Neural crest cell (in vitro differentiated cells): Measurements from ENCODE around the gene TPRX2. TPM values are rescaled to one million over a fixed set of nuclear protein-coding genes. Genes with fewer than 3 reads are reported as not detected.
"Not testable (repeated sequence)": the region's sequence is repeated elsewhere in the genome, so short reads cannot be mapped to it uniquely, and the experiment has no call there.

Source experiments
- DNase-seq: peaks from one replicate; pipeline ENCODE4 v3.0.0; 2021; ENCODE audit warnings: low read depth, mixed read lengths, low spot score
- H3K27ac Mint-ChIP-seq: one replicate; pipeline ENCODE4 v1.8.0; 2021; ENCODE audit warnings: mild to moderate bottlenecking, mixed read lengths; ENCODE audit not compliant: unreplicated experiment
- H3K27me3 Mint-ChIP-seq: 2 replicates; pipeline ENCODE4 v1.8.0; 2021; ENCODE audit warnings: low read depth, mild to moderate bottlenecking, mixed read lengths
- H3K36me3 Mint-ChIP-seq: 2 replicates; pipeline ENCODE4 v1.8.0; 2021; ENCODE audit warnings: low read depth, mild to moderate bottlenecking, mixed read lengths
- H3K4me1 Mint-ChIP-seq: 2 replicates; pipeline ENCODE4 v1.8.0; 2021; ENCODE audit warnings: mixed read lengths
- H3K4me3 Mint-ChIP-seq: one replicate; pipeline ENCODE4 v1.8.0; 2021; ENCODE audit warnings: mild to moderate bottlenecking, mixed read lengths
- H3K9me3 Mint-ChIP-seq: 2 replicates; pipeline ENCODE4 v1.8.0; 2021; ENCODE audit warnings: mixed read lengths
- total RNA-seq: library from RNA; stranded (reverse); gene quantifications from 2 replicates; pipeline ENCODE4 v1.2.1, GENCODE V29; 2021
- TF ChIP-seq, protein P1 (sequence below): fragments of 200-600 bp; sonication (generic); conservative IDR thresholded peaks from 2 replicates; pipeline ENCODE4 v1.5.0; 2021; ENCODE audit warnings: antibody characterized with exemption, mild to moderate bottlenecking

TPRX2 gene
- total RNA-seq, 1 donor from 2014 or later: not detected

DNA sequence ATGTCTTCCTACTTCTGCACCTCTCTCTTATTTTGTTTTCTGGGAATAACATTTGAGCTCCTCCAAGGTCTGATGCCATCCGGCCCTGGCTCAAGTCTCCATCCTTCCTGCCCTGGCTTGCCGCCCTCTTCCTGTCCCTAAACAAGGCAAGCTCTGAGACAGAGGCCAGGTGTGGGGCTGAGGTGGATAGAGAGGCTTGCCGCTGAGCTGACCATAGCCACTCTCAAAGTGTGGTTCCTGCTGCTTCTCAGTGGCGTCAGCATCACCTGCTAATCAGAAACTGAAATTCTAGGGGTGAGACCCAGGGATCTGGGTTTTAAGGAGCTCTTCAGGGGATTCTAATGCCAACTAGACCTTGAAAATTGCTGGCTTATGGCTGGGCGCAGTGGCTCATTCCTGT, 6.0 kb upstream of the TPRX2 start:
- H3K9me3 Mint-ChIP-seq: no peaks in the 10 kb centered on the region
- no peak overlapping the region for H3K4me3 Mint-ChIP-seq
- DNase-seq: no peak
- peaks cover 42% of the 10 kb centered on the region for H3K27me3 Mint-ChIP-seq
- H3K27ac Mint-ChIP-seq: no peak overlapping the region
- no peaks in the 10 kb centered on the region for H3K36me3 Mint-ChIP-seq
- TF ChIP-seq, protein P1, sequence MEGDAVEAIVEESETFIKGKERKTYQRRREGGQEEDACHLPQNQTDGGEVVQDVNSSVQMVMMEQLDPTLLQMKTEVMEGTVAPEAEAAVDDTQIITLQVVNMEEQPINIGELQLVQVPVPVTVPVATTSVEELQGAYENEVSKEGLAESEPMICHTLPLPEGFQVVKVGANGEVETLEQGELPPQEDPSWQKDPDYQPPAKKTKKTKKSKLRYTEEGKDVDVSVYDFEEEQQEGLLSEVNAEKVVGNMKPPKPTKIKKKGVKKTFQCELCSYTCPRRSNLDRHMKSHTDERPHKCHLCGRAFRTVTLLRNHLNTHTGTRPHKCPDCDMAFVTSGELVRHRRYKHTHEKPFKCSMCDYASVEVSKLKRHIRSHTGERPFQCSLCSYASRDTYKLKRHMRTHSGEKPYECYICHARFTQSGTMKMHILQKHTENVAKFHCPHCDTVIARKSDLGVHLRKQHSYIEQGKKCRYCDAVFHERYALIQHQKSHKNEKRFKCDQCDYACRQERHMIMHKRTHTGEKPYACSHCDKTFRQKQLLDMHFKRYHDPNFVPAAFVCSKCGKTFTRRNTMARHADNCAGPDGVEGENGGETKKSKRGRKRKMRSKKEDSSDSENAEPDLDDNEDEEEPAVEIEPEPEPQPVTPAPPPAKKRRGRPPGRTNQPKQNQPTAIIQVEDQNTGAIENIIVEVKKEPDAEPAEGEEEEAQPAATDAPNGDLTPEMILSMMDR: no peak
- H3K4me1 Mint-ChIP-seq: peaks cover 12% of the 10 kb centered on the region

DNA sequence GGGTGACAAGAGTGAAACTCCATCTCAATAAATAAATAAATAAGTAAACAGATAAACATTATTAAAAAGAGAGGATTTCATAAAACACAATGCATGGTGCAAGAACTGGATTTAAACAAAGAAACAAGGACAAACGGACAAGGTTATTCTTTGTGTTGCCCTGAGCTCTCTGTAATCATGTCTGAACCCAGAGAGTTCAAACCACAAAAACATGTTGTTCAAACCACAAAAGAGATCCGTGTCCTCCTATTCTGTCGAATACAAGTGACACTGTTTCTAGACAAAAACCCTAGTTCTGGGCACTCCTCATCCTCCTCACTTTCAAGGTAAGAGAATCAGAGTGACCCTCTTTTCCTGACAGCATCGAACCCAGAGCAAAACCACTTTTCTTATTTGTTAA, 4.6 kb upstream of the TPRX2 start:
- no peaks in the 10 kb centered on the region for H3K36me3 Mint-ChIP-seq

DNA sequence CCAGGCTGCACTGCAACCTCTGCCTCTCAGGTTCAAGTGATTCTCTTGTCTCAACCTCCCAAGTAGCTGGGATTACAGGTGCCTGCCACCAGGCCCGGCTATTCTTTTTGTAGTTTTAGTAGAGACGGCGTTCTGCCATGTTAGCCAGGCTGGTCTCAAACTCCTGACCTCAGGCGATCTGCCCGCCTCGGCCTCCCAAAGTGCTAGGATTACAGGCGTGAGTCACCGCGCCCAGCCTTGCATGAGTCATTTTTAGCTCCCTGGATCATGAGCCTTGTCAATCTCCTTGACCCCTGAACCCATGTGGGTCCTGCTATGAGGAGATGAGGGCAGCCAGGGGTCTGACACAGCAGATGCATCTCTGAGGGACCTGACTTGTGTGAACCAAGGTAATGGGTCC, 804 bp upstream of the TPRX2 start:
- not testable (repeated sequence) for H3K27ac Mint-ChIP-seq, H3K9me3 Mint-ChIP-seq, H3K36me3 Mint-ChIP-seq

More for the DNA sequence above, 4.6 kb upstream of the TPRX2 start:
- no peaks in the 10 kb centered on the region for H3K9me3 Mint-ChIP-seq
- no peak for DNase-seq
- TF ChIP-seq, protein P1: no peak
- peaks cover 6% of the 10 kb centered on the region for H3K4me1 Mint-ChIP-seq
- H3K27ac Mint-ChIP-seq: no peak overlapping the region
- H3K27me3 Mint-ChIP-seq: peaks cover 30% of the 10 kb centered on the region
- no peak overlapping the region for H3K4me3 Mint-ChIP-seq

DNA sequence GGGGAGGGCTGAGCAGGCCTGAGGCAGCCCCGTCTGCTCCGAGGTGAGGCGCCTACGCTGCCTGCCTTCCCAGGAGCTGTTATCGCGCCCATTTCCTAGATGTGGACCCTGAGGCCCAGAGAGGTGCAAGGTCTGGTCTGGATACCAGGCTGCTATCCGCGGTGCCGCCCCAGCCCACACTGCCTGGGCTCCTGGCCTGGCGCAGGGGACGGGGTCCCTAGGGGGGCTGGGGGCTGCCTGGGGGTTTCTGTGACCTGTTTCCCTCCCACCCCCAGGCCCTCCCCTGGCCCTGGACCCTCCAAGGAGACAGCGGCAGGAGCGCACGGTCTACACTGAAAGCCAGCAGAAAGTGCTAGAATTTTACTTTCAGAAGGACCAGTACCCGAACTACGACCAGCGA, 803 bp downstream of the TPRX2 start:
- not testable (repeated sequence) for H3K27ac Mint-ChIP-seq, DNase-seq, H3K27me3 Mint-ChIP-seq, H3K4me1 Mint-ChIP-seq, H3K9me3 Mint-ChIP-seq, H3K36me3 Mint-ChIP-seq, H3K4me3 Mint-ChIP-seq

More for the DNA sequence above, 804 bp upstream of the TPRX2 start:
- not testable (repeated sequence) for H3K27me3 Mint-ChIP-seq, DNase-seq, H3K4me3 Mint-ChIP-seq, H3K4me1 Mint-ChIP-seq

DNA sequence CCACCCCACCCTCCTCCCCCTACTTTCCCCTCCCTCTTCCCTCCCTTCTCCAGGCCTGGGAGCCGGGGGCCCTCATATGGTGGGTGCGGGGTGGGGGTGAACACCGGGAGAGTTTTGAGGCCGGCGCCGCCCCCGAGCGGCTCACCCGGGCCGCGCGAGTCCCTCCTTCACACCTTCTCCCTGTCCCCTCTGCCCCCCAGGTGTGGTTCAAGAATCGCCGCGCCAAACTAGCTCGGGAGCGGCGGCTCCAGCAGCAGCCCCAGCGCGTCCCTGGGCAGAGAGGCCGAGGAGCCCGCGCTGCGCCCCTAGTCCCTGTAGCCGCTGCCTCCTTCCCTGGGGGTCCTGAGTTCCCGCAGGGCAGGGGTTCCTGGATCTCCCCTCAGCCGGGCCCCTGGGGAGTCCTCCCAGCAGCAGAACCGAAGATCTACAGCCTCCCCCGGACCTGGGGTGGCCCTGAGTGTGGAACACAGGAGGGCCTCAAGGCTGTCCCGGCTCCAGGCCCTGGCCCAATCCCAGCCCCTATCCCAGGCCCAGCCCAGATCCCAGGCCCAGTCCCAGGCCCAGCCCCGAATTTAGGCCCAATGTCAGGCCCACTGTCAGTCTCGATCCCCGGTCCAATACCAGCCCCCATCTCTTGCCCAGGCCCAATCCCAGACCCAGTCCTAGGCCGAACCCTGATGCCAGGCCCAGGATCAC, 1.7 kb downstream of the TPRX2 start:
- H3K9me3 Mint-ChIP-seq: no peaks in the 10 kb centered on the region
- H3K4me1 Mint-ChIP-seq: peaks cover 3% of the 10 kb centered on the region
- TF ChIP-seq, protein P1: no peak
- H3K27ac Mint-ChIP-seq: peak overlapping the region; percentile 50
- no peak overlapping the region for H3K4me3 Mint-ChIP-seq
- no peak for DNase-seq
- H3K27me3 Mint-ChIP-seq: no peaks in the 10 kb centered on the region
- no peaks in the 10 kb centered on the region for H3K36me3 Mint-ChIP-seq

DNA sequence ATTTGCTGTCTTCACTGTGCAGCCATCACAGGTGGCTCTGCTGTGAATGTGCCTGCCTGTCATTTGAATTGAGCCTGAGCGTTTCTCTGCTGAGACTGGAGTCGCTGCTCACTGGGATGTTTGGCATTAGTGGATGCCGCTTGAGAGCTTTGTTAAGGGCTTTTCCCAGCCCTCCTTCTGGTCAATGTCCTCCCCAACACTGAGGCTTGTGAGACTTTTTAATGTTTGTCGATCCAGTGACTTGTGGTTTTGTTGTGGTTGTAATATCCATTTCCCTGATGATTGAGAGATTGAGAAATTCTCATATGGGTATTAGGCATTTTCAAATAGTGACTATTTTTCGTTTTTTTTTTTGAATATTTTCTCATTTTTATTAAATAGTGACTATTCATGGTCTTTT, 2.6 kb downstream of the TPRX2 start:
- DNase-seq: no peak
- Mint-ChIP-seq H3K4me1 (peaks cover 3% of the 10 kb centered on the region), H3K9me3 (no peaks in the 10 kb centered on the region), H3K36me3 (no peaks in the 10 kb centered on the region), H3K27ac (no peak overlapping the region), H3K4me3 (no peak overlapping the region), H3K27me3 (no peaks in the 10 kb centered on the region)
- TF ChIP-seq, protein P1: no peak
